Heart left ventricle (tissue), 13 donors: ENCODE data around the gene OPCML.

Experiments
- CTCF ChIP-seq, 12 donors: fragments of 200-600 bp; sonication (generic) in 4 of 12; IDR thresholded peaks; one replicate each; pipeline versions ENCODE4 v1.5.0 to v1.8.0; 2018 to 2022; ENCODE audit warnings: antibody characterized with exemption in 12 of 12, mild to moderate bottlenecking in 5 of 12
- POLR2A ChIP-seq, 2 donors: fragments of 450-650 bp; IDR thresholded peaks; one replicate each; pipeline ENCODE4 v1.6.1; 2017; ENCODE audit warnings: antibody characterized with exemption in 2 of 2, mild to moderate bottlenecking in 2 of 2, moderate library complexity in 2 of 2
- donor health status: ischemic (EF 13 %, LVEDD 7.1; RV severe dilation, severe dysfunction).
- donor health status: DM: no; HTN: yes; CAD: no.
- donor health status: DM: no; HTN: no; CAD: no.
- donor health status: ischemic (EF 25% LVEDD 6.9; RV normal size, moderate dysfunction).
- donor health status: ischemic (EF 25% LVEDD 5.7; RV mildly dilated, moderate dysfunction).
- donor health status: ischemic (EF 35%, LVEDD 5.7; RV mildly dilated, moderate dysfunction).
- donor health status: nonischemic (EF 11% LVEDD 7.7; RV severe dilation, severe dysfunction).
- donor health status: DM: yes; HTN: yes; CAD: no.
- donor health status: PGD.
- donor health status: ischemic (EF 29% LVEDD 5.4; RV normal size, mild dysfunction).
- donor health status: nonischemic (EF 23%, LVEDD 6.1; RV moderate dilation, normal function).

GRCh38 chr11:133070791-133071190 lies 461.5 kb downstream of the OPCML start:
- TF ChIP-seq POLR2A (IDR thresholded peaks at IDR 0.05) (no peak), CTCF (IDR thresholded peaks at IDR 0.05) (no peak)
